ENCODE measurements around the gene SRRM4. TPM values are rescaled to one million over a fixed set of nuclear protein-coding genes. Genes with fewer than 3 reads are reported as not detected.

Gene SRRM4
- total and polyA plus RNA-seq, 9 donors, result 0.02 TPM; not detected in 6

DNA sequence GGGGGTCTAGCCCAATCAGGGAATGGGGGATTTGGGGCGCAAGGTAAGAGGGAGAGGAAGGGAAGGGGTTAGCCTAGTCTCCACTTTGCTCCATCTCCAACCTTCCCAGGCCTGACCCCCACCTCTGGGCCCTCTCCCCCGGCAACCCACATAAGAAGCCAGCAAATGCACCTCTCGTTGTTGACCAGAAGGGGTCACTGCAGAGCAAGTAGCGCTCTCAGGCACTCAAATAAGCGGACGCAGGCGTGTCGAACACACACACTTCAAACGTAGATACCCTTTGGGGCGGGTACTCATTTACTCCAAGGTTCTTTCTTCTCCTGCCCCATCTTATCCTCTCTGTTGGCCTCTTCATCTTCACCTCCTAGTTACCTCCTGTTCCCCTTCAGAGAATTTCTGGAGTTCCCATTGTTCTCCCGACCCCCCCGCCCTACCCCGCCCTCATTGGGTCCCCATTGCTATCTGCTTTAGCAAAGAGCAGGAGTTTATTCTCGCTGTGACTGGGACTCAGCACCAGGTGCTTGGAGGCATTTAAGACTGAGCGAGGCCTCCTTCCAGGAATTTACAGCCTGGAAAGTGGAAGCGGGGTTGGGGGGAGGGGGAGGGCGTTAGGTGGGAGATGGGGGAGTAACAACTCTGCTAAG is 1.5 kb upstream of the SRRM4 start:
- intact Hi-C loops (cut with DNase I), result no loop called here
- WGBS, 3 donors, result 2 to 3% (median 2%) methylated on average over 17 of the region's 17 CpGs
- H3K36me3 ChIP-seq, result no peaks in the 10 kb centered on the region
- H3K9me3 ChIP-seq, result no peaks in the 10 kb centered on the region
- H3K4me1 ChIP-seq (ENCODE audit: insufficient read depth), result no peaks in the 10 kb centered on the region
- no peaks in the 10 kb centered on the region for H3K27me3 ChIP-seq
- H3K4me3 ChIP-seq, result no peak overlapping the region
- no peak for DNase-seq
- no peak overlapping the region for H3K27ac ChIP-seq
- TF ChIP-seq EP300 (IDR thresholded peaks at IDR 0.05) (no peak), POLR2A (IDR thresholded peaks at IDR 0.05) (no peak)
- TF ChIP-seq, protein P1, sequence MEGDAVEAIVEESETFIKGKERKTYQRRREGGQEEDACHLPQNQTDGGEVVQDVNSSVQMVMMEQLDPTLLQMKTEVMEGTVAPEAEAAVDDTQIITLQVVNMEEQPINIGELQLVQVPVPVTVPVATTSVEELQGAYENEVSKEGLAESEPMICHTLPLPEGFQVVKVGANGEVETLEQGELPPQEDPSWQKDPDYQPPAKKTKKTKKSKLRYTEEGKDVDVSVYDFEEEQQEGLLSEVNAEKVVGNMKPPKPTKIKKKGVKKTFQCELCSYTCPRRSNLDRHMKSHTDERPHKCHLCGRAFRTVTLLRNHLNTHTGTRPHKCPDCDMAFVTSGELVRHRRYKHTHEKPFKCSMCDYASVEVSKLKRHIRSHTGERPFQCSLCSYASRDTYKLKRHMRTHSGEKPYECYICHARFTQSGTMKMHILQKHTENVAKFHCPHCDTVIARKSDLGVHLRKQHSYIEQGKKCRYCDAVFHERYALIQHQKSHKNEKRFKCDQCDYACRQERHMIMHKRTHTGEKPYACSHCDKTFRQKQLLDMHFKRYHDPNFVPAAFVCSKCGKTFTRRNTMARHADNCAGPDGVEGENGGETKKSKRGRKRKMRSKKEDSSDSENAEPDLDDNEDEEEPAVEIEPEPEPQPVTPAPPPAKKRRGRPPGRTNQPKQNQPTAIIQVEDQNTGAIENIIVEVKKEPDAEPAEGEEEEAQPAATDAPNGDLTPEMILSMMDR (IDR thresholded peaks at IDR 0.05), result no peak

DNA sequence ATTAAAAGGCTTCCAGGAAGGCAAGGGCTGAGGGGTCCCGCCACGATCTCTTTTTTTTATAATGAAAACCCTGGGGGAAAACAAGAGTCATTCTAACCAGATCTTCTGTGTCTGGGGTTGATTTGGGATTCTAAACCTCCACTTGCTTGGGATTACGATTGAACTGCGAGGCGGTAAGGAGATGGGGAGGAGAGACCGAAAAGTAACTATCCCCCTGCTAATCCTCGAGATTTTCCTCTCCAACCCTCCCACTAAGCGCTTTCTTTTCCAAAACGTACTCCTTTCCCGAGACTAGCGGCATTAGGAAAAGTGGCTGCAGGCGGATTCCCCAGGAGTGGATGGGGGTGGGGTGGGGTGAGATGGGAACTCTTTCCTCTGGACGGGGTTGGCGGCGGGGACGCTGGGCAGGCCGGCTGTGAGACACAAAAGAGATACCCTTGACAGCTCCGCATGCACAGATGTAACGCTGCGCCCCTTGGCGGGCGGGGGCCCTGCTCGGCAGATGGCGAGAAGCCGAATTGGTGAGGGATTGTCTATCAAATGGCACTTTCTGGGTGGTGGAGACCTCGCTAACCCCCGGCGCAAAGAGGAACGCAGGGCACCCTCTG is 830 bp upstream of the SRRM4 start:
- intact Hi-C loops (cut with DNase I), result no loop called here
- Histone ChIP-seq H3K9me3 (no peaks in the 10 kb centered on the region), H3K4me3 (no peak overlapping the region), H3K36me3 (no peaks in the 10 kb centered on the region), H3K27me3 (no peaks in the 10 kb centered on the region), H3K27ac (no peak overlapping the region), H3K4me1 (ENCODE audit: insufficient read depth) (no peaks in the 10 kb centered on the region)
- TF ChIP-seq EP300 (IDR thresholded peaks at IDR 0.05) (no peak), POLR2A (IDR thresholded peaks at IDR 0.05) (no peak)
- TF ChIP-seq, protein P1 (IDR thresholded peaks at IDR 0.05), result no peak
- WGBS, 3 donors, result 1 to 2% (median 1%) methylated on average over 26 to 29 of the region's 29 CpGs
- DNase-seq, result no peak

DNA sequence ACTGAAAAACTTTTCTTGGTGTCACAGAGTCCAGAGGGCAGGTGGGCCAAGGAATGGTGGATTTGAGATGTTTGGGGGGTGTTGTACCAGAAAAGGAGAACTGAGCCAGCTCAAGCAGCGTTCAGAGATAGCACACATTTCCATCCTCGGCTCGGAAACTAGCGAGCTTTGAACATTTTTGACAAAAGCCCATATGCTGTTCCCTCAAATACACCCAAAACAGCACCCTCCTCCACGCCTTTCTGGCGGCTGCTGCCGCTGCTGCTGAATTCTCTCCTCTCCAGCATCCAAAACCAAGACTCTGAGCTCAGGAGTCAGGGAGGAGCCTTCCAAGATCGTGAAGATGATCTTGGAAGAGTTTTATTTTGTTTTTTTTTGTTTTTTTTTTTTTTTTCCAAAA is 961 bp downstream of the SRRM4 start:
- Histone ChIP-seq H3K27ac (no peak overlapping the region), H3K4me3 (no peak overlapping the region), H3K4me1 (ENCODE audit: insufficient read depth) (no peaks in the 10 kb centered on the region), H3K36me3 (no peaks in the 10 kb centered on the region), H3K9me3 (no peaks in the 10 kb centered on the region), H3K27me3 (no peaks in the 10 kb centered on the region)
- intact Hi-C loops (cut with DNase I), result no loop called here
- DNase-seq, result no peak
- 12 to 18% (median 13%) methylated on average over 8 of the region's 8 CpGs for whole genome bisulfite sequencing, 3 donors
- TF ChIP-seq POLR2A (IDR thresholded peaks at IDR 0.05), result no peak
- no peak for TF ChIP-seq EP300 (IDR thresholded peaks at IDR 0.05)
- TF ChIP-seq, protein P1 (IDR thresholded peaks at IDR 0.05), result no peak

DNA sequence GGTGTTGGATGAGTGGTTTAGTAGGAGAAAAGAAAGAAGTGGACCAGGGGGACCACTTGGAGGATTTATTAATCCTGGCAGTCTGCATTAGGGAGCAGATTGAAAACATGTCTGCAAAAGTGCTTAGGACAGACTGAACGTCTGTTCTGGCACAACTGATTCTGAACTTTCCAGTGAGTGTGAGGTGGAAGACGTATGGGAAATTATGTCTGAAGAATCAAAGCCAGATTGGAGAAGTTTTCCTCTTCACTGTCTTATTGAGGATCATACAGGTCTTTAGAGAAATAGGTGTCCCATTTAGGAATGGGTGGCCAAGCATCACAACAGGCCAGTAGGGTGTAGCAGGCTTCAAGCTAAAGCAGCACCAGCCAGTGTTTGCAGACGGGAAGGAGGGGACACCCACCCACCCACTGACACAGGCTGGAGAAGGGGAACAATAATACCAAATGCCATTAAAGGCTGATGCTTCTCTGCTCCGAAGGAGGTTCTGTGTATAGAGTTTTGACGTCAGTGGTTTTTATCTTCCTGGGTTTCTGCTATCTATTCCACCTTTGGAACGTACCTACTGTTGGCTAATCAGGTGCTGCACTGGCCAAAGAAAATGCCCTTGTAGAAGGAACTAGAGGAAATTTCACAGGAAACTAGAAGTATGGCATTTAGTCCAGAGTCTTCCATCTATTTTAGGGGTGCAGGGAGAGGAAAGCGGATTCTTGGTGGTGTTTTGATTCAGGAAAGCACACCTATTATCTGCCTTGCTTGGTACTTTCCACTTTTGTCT is 1.8 kb downstream of the SRRM4 start:
- no peak for DNase-seq
- H3K9me3 ChIP-seq, result no peaks in the 10 kb centered on the region
- TF ChIP-seq POLR2A (IDR thresholded peaks at IDR 0.05) (no peak), EP300 (IDR thresholded peaks at IDR 0.05) (no peak)
- TF ChIP-seq, protein P1 (IDR thresholded peaks at IDR 0.05), result no peak
- no peaks in the 10 kb centered on the region for H3K36me3 ChIP-seq
- H3K4me1 ChIP-seq (ENCODE audit: insufficient read depth), result no peaks in the 10 kb centered on the region
- no peaks in the 10 kb centered on the region for H3K27me3 ChIP-seq
- H3K27ac ChIP-seq, result no peak overlapping the region
- intact Hi-C loops (cut with DNase I), result no loop called here
- H3K4me3 ChIP-seq, result no peak overlapping the region
- 51 to 57% (median 52%) methylated on average over 7 of the region's 7 CpGs for WGBS, 3 donors
